ENCODE data around the gene C10orf90.

The C10orf90 gene

GRCh38 chr10:126670056-126670894 is at the start of gene C10orf90:
Gene C10orf90 (minus strand): TSS chr10:126670693. CDS start chr10:126670480, 213 bp downstream.
- DNase-seq, result no peak

GRCh38 chr10:126716366-126716765 is 45.9 kb upstream of the C10orf90 start:
- DNase-seq, result no peak

- no peak for DNase-seq
Observed at GRCh38 chr10:126713594-126713993, 43.1 kb upstream of the C10orf90 start.

DNA sequence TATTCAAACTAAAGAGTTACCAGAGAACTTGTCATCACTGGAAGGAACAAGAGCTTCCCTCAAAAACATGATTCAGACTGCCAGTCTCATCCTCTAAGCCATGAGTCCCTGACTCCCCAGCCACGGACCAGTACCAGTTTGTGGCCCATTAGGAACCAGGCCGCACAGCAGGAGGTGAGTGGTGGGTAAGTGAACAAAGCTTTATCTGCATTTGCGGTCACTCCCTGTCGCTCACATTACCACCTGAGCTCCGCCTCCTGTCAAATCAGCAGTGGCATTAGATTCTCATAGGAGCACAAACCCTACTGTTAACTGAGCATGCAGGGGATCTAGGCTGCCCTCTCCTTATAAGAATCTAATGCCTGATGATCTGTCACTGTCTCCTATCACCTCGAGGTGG is 42.2 kb upstream of the C10orf90 start:
- no peak for DNase-seq

DNA sequence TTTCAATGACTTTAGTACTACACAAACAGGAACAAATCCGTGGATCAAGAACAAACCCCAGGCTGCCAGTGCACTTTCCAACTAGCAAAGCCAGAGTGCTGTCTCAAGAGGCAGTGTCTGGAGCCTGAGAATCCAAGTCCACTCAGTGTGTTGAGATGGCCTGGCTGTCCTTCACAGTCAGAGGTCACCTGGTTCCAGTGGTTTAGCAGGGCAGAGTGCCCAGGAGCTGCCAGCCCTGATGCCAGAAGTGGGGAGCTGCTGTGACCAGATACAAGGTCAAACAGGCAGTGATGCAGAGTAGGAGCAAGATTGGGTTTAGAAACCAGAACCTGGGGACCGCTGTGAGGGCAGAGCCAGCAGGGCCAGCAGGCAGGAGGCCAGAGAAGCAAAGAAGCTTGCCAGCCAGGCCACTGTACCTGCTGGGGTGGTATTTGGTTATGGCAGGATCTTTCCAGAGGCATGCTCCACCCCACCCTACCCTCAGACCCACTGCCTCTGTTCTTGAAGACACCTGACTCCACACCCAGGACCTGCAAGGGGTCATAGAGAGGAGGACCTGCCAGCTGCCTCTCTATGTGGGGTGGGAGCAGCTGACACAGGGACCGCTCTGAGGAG is 35.6 kb upstream of the C10orf90 start:
- DNase-seq, result no peak

DNA sequence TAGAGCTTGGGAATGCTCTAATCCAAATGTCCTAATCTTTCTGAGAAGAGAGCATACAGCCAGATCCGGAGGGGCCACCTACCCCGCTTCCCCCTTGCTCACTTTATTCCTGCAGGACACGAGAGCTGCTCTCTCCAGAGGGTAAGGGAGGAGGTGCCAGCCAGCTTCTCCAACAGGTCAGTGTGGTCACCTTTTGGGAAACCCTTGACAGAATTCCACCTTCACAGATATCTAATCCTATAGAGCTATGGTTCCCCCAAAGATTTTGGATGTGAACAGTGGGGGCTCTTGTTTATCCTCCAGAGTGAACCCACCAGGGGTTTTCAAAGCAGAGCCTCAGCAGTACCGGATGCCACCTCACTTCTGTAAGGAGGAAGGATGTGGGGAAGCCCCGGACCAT is 34.6 kb upstream of the C10orf90 start:
- DNase-seq, result no peak

- no peak for DNase-seq
Observed at GRCh38 chr10:126704649-126705048, 34.2 kb upstream of the C10orf90 start.

DNA sequence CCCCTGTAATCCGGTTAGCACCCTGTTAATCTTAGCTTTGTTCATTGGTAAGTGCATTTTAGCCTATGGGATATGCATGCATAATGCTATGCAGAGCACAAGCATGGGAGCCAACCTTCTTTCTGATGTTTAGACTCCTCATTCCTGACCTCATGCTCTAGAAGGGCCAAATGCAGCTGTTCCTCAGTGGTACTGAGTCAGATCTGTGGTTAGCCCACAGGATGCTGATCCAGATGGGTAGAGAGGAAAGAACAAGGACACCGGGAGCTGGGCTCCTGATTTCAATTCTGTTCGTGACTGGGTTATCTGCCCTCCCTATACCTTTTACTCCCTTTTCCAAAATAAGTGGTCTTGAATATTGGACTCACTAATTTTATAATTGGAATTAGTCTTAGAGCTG is 31.7 kb upstream of the C10orf90 start:
- DNase-seq, result no peak

DNA sequence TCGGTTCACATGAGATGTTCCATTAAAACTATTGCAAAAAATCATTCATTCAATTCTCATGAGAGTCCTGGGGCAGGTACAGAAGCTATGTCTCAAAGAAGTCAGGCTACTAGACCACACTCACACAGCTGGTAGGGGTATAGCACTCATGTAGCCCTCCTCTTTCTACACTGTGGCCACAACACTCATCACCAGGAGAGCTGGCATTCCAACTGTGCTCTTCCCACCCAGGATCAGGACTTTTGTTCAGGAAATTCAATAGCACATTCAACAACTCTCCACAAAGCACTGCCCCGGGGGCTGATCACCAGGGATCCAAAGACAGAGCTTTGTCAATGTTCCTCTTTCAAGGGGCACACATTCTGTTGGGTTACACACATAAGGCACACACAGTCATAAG is 31.0 kb upstream of the C10orf90 start:
- no peak for DNase-seq

- DNase-seq, result no peak
Observed at GRCh38 chr10:126696684-126697083, 26.2 kb upstream of the C10orf90 start.

- no peak for DNase-seq
Observed at GRCh38 chr10:126691456-126691855, 21.0 kb upstream of the C10orf90 start.

DNA sequence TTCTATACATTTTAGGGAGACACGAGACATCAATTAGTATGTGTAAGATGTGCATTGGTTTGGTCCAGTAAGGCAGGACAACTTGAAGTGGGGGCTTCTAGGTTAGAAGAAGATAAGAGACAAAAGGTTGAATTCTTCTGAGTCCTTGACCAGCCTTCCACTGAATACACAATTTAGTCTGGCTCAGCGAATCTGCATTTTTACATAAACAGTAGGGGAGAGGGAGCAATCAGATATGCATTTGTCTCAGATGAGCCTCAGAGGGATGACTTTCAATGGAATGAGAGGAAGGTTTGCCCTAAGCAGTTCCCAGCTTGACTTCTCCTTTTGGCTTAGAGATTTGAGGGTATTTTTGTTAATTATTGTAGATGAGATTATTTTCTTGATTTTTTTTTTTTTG is 20.0 kb upstream of the C10orf90 start:
- no peak for DNase-seq

GRCh38 chr10:126689461-126689994 is 19.0 kb upstream of the C10orf90 start:
- DNase-seq, result no peak

GRCh38 chr10:126687121-126687606 is 16.7 kb upstream of the C10orf90 start:
- DNase-seq, result no peak

GRCh38 chr10:126686719-126687118 is 16.2 kb upstream of the C10orf90 start:
- no peak for DNase-seq

DNA sequence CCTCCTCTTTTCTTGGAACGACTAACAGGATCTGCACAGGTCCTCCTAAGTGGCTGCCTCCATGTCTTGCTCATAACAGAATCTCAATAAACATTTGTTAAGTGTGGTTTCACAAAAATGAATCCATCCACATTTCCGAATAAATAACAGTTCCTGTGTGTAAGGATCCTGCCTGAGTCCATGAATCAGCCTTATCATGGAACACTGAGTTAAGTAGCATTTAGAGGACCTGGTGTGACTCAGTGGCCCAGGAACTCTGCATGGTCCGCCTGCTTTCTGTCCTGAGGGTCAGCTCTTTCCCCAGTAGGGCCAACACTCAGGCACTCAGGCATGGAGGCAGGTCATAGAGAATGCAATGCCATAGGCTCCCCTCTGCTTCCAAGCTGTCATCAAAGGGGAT is 15.8 kb upstream of the C10orf90 start:
- DNase-seq, result no peak

DNA sequence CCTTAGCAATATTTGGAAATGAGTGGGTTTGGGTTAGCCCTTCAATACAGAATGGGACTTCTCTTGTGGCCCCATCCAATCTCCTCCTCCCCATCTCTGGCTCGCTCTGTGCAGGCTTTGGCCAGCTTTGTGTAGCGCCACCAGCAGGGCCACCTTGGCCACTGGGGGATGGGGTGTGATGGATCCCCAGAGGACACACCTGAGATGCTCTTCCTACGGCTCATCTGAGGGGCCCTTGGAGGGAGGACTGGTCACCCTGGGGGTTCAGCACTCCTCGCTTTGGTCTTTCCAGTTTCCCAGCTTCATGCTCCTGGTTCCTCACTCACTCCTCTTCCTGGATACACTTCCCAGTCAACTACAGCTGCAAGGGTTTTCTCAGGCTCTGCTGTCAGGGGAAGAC is 15.3 kb upstream of the C10orf90 start:
- no peak for DNase-seq

GRCh38 chr10:126684171-126684745 is 13.8 kb upstream of the C10orf90 start:
- DNase-seq, result no peak

GRCh38 chr10:126683466-126683865 is 13.0 kb upstream of the C10orf90 start:
- no peak for DNase-seq

- DNase-seq, result no peak
Observed at GRCh38 chr10:126675656-126676438, 5.4 kb upstream of the C10orf90 start.

DNA sequence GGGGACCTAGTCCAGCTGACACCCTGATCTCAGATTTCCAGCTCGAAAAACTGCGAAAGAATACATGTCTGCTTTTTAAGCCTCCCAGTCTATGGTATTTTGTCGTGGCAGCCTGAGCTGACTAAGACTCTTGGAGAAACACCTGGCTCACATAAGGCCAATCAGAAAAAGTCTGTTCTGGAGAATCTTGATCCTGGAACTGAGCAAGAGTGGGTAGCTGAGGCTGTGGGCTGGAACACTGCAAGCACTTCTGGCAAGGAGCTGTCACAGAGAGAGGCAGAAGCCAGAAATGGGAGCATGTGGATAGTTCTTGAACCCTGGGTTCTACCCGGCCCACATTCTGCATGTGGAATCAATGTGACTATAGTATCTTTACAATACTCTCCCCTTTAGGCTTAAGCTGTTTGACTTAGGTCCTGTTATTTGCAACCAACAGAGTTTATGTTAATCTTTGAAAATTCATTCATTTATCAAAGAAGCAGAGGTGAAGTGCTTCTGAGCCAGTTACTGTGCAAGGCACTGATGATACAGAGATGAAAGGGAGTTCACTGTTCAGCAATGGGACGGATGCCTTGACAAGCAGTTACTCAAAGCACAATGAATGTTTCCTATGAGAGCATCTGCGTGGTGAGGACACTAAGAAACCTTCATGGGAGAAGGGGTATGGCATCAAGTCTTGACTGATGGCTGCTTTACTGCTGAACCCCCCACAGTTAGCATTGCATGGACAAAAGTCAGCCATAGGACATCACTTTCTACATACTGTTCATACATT is 4.4 kb upstream of the C10orf90 start:
- no peak for DNase-seq

GRCh38 chr10:126673565-126673964 is 3.1 kb upstream of the C10orf90 start:
- DNase-seq, result no peak
